AG09319 (cell line): ENCODE data around the gene ANKMY1.

ENCODE experiments used
- DNase-seq: peaks from one replicate; pipeline ENCODE4 v3.0.0-alpha.2; 2010; ENCODE audit warnings: low read depth; ENCODE audit errors: extremely low read depth
- CTCF ChIP-seq: IDR thresholded peaks from 2 replicates; pipeline ENCODE4 v1.5.1; 2011; ENCODE audit warnings: low read depth, mild to moderate bottlenecking, inconsistent platforms, low read length, moderate library complexity

ANKMY1 gene

GRCh38 chr2:240557808-240558207 lies at the start of gene ANKMY1:
TSS of gene ANKMY1 (minus strand) at chr2:240557988. CDS start at chr2:240557335, 653 bp downstream.
- no peak for DNase-seq
- no peak for TF ChIP-seq CTCF

GRCh38 chr2:240605867-240606743 lies 48.3 kb upstream of the ANKMY1 start:
- no peak for TF ChIP-seq CTCF
- DNase-seq: no peak

GRCh38 chr2:240604939-240605716 lies 47.3 kb upstream of the ANKMY1 start:
- DNase-seq: no peak

GRCh38 chr2:240604291-240604938 lies 46.6 kb upstream of the ANKMY1 start:
- TF ChIP-seq CTCF: peak; percentile 26
- DNase-seq: no peak

More at GRCh38 chr2:240604939-240605716, 47.3 kb upstream of the ANKMY1 start:
- TF ChIP-seq CTCF: no peak

- DNase-seq: no peak
Observed at GRCh38 chr2:240603846-240604245, 46.1 kb upstream of the ANKMY1 start.

GRCh38 chr2:240603081-240603835 lies 45.5 kb upstream of the ANKMY1 start:
- no peak for DNase-seq
- TF ChIP-seq CTCF: no peak

More at GRCh38 chr2:240603846-240604245, 46.1 kb upstream of the ANKMY1 start:
- TF ChIP-seq CTCF: no peak
